Suppressor macrophage (primary cell): ENCODE data around the gene ZCCHC2.

Source experiments
- DNase-seq, 4 experiments: peaks; one replicate each; pipeline ENCODE4 v3.0.0-alpha.2; 2020 to 2022

Gene ZCCHC2

DNA sequence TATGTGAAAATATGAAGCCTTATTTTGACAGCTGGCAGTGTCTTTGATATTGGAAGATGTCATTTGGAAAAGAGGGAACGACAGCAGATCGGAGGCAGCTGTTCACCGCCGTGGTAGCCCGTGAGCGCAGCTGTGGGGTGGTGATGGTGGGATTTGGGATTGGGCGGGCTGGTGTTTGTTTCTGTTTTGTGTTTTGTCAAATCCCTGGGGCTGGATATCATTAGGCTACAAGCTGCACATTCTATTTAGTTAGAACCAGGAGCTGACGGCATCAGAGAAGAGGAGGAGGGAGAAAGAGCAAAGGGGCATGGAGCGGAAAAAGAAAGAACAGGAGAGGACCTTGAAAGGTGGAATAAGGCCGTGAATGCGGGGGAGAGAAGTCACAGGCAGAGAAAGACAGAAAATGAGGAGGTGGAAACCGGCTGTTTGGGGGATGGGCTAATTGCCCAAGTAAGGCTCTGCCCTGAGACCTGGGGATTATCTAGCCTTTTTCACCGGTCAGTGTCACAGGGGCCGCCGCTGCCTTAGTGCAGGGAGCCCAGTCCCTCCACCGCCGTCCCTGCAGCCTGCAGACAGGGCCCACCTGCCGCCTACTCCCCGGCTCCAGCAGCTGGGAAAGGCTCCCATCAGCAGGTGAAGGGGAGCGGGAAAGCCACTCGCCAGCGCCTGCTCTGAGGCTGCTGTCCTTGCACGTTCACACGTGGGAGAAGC lies 88.0 kb downstream of the ZCCHC2 start:
- DNase-seq, result peak in 2 of 4 experiments; percentile 32

GRCh38 chr18:62611453-62612288 lies 88.8 kb downstream of the ZCCHC2 start:
- peak; percentile 67 to 85 (median 76) for DNase-seq

- peak in 1 of 4 experiments; percentile 19 for DNase-seq
Observed at GRCh38 chr18:62612289-62612645, 89.4 kb downstream of the ZCCHC2 start.

- peak; percentile 70 to 92 (median 79) for DNase-seq
Observed at GRCh38 chr18:62612776-62613175, 90.0 kb downstream of the ZCCHC2 start.

- DNase-seq, result peak; percentile 50 to 75 (median 70)
Observed at GRCh38 chr18:62614494-62614893, 91.7 kb downstream of the ZCCHC2 start.

DNA sequence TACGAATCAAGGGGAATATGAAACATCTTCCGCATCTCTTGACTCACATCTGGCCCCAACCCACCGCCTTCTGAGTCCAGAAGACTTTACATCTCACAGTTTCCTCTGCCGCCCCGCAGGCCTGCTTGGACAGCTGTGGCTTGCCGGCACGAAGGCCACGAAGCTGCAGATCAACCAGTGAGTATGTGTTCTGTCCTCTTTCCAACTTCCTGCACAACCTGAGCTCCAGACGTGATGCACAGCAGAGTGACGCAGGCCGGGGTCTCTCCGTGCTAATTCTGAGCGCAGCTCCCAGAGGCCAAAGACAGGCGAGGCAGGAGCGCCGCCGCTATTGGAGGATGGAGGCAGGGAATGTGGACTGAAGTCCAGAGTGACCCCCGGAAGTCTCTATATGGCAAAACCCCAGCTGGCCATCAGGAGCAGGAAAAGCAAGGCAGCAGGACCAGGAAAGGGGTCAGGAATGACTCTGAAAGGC lies 93.5 kb downstream of the ZCCHC2 start:
- no peak for DNase-seq

DNA sequence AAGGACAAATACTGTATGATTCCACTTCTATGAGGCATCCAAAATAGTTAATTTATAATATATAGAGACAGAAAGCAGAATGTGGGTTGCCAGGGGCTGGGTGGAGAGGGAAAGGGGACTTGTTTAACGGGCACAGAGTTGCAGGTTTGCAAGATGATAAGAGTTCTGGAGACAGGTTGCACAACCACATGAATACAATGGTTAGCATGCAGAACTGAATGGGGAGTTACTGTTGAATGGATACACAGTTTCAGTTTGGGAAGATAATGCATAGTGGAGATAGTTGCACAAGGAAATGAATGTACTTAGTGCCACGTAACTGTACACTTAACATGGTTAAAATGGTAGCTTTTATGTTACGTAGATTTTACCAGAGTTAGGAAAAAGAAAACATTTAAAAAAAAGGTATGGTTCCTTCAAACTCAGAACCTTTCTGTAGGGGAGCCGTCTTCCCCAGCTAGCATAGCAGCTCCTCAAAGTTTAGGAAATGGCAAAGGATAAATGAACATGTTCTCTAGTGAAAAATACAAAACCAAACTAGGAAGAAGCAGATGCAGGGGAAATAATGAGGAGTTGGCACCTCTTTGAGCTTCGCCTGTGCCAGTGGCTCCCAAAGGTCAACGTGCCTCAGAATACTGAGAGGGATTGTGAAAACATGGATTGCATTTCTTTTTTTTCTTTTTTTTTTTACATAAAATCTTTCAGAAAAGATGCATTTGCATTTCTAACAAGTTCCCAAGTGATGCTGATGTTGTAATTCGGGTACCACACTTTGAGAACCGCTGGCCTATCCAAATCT lies 95.2 kb downstream of the ZCCHC2 start:
- no peak for DNase-seq

DNA sequence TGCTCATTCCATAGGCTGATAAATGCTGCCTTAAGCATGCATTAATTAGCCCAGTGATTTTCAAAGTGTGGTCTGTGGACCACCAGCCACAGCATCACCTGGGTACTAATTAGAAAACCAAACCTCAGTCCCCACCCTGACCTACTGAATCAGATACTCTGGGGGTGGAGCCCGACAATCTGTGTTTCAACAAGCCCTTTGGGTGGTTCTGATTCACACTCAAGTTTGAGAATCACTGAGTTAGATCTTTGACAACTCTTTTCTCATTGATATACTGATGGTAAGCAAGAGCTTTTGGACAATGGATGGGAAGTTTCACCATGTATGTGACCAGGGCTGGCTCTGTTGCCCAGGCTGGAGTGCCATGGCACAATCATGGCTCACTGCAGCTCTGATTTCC lies 95.9 kb downstream of the ZCCHC2 start:
- DNase-seq, result no peak

DNA sequence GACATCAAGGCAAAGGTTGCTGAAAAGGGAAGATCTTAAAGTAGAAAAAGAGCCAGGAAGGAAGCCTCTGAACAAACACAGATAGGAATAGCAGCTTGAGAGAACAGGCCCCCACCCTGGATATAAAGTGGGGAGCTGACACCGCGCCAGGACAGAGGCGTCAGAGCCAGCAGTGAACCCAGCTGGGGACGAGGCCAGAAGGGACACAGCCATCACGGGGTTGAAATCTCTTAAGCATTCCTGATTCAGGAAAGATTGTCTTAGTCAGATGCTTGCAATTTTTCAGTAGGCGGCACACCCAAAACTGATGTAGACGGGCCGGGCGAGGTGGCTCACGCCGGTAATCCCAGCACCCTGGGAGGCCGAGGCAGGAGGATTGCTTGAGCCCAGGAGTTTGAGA lies 98.7 kb downstream of the ZCCHC2 start:
- DNase-seq, result no peak

- no peak for DNase-seq
Observed at GRCh38 chr18:62625019-62625418, 102.2 kb downstream of the ZCCHC2 start.
